Mucosa of stomach (tissue), 1 donor: Measurements from ENCODE around the gene ARHGDIB.

Experiments
- H3K27me3 ChIP-seq: one replicate; pipeline ENCODE4 v1.7.0; 2013; ENCODE audit warnings: mild to moderate bottlenecking, low read length; ENCODE audit not compliant: control insufficient read depth, insufficient read depth
- H3K36me3 ChIP-seq: one replicate; pipeline ENCODE4 v1.7.0; 2013; ENCODE audit warnings: low read length; ENCODE audit not compliant: control insufficient read depth, insufficient read depth
- H3K4me1 ChIP-seq: one replicate; pipeline ENCODE4 v1.7.0; 2013; ENCODE audit warnings: mild to moderate bottlenecking, low read length; ENCODE audit not compliant: control insufficient read depth, insufficient read depth
- H3K4me3 ChIP-seq: one replicate; pipeline ENCODE4 v1.7.0; 2013; ENCODE audit warnings: low read length
- H3K9ac ChIP-seq: one replicate; pipeline ENCODE4 v1.7.0; 2013; ENCODE audit warnings: mild to moderate bottlenecking, low read length, moderate library complexity
- H3K9me3 ChIP-seq: one replicate; pipeline ENCODE4 v1.7.0; 2013; ENCODE audit warnings: mild to moderate bottlenecking, low read length, moderate library complexity; ENCODE audit not compliant: control insufficient read depth
- donor health status: Pancreatic carcinoma.

ARHGDIB gene

DNA sequence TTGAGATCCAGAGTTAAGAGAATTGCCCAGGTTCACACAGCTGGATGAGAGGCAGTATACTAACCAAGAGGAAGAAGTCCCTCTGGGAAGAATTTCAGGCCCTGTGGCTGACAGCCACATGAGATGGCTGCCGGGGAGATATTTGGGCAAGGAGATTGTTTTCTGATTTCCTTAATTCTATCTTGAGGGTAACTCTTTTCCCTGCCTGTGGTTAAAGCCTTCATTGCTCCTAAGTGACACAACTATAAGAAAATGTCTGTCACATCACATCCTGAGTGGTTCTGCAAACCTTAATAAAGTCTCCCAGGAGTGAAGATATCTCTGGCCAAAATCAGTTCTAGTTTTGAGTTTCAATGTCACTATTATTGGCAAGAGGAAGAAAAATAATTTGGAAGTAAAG lies 9.6 kb downstream of the ARHGDIB start:
- Histone ChIP-seq H3K9me3 (no peaks in the 10 kb centered on the region), H3K4me1 (peaks cover 7% of the 10 kb centered on the region), H3K9ac (no peak overlapping the region), H3K27me3 (no peaks in the 10 kb centered on the region), H3K36me3 (no peaks in the 10 kb centered on the region), H3K4me3 (no peak overlapping the region)

GRCh38 chr12:14950982-14951746 lies 10.2 kb downstream of the ARHGDIB start:
- Histone ChIP-seq H3K27me3 (no peaks in the 10 kb centered on the region), H3K9ac (no peak overlapping the region), H3K9me3 (no peaks in the 10 kb centered on the region), H3K4me1 (peaks cover 7% of the 10 kb centered on the region), H3K4me3 (no peak overlapping the region), H3K36me3 (no peaks in the 10 kb centered on the region)

GRCh38 chr12:14950421-14950820 lies 11.0 kb downstream of the ARHGDIB start:
- Histone ChIP-seq H3K9me3 (no peaks in the 10 kb centered on the region), H3K27me3 (no peaks in the 10 kb centered on the region), H3K9ac (no peak overlapping the region), H3K4me1 (peaks cover 7% of the 10 kb centered on the region), H3K4me3 (no peak overlapping the region), H3K36me3 (no peaks in the 10 kb centered on the region)

DNA sequence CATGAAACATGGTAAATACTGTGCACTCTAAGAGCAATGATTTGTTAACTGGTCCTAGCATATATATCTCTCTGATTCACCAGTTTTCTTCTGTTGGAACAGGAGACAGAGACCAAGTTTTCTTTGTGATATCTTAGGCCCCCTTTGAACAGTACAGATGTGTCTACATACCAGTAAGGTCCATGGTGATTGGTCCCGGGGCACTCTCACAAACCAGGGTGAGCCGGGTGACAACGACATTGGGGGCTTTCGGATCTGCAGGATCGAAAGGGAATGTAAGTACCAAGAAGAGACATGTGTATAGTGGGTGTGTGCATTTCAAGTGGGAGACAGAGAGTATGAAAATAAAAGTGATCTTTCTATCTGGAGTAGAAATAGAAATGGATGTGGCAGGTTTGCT lies 11.8 kb downstream of the ARHGDIB start:
- Histone ChIP-seq H3K27me3 (no peaks in the 10 kb centered on the region), H3K9ac (no peak overlapping the region), H3K4me3 (no peak overlapping the region), H3K9me3 (no peaks in the 10 kb centered on the region), H3K36me3 (no peaks in the 10 kb centered on the region), H3K4me1 (peaks cover 7% of the 10 kb centered on the region)

DNA sequence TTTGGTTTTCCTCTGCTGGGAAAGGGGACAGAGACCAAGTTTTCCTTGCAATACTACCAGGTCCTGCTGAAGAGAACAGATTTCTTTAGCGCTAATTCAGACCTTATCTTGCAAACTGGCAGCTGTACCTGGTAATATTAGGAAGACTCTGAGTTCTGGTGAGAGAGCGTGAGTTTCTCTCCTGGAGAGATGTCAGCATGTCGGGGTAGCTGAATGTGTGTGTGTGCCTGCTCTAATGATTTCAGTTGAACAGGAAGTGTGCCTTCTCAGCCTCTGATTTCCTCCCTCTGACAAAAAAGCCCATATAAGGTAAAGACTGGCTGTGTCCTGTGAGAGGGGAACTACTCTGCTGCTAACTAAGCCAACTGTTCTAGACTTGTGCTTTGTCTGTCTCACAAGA lies 12.7 kb downstream of the ARHGDIB start:
- Histone ChIP-seq H3K36me3 (no peaks in the 10 kb centered on the region), H3K9ac (peak overlapping the region; percentile 11), H3K9me3 (no peaks in the 10 kb centered on the region), H3K27me3 (no peaks in the 10 kb centered on the region), H3K4me3 (no peak overlapping the region), H3K4me1 (peaks cover 7% of the 10 kb centered on the region)

DNA sequence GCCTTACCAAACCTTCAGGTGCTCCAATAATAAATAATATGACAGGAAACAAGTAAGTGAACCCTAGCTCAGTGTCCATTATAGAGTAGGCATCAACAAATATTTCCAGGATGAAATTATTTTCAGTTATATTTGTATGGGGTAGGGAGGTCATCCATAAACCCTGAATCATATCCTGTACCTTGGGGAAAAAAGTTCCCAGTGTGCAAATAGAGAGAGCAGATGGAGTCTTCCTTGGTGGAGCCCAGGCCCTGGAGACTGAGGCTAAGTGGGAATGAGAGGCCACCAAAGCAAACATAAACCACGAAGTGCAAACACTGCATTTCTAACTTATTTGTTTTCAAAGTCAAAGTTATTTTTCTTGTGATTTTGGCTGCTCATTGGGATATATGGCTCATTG lies 14.5 kb downstream of the ARHGDIB start:
- H3K4me1 ChIP-seq: peaks cover 5% of the 10 kb centered on the region
- no peaks in the 10 kb centered on the region for H3K9me3 ChIP-seq
- H3K4me3 ChIP-seq: no peak overlapping the region
- H3K27me3 ChIP-seq: no peaks in the 10 kb centered on the region
- H3K36me3 ChIP-seq: no peaks in the 10 kb centered on the region
- no peak overlapping the region for H3K9ac ChIP-seq

DNA sequence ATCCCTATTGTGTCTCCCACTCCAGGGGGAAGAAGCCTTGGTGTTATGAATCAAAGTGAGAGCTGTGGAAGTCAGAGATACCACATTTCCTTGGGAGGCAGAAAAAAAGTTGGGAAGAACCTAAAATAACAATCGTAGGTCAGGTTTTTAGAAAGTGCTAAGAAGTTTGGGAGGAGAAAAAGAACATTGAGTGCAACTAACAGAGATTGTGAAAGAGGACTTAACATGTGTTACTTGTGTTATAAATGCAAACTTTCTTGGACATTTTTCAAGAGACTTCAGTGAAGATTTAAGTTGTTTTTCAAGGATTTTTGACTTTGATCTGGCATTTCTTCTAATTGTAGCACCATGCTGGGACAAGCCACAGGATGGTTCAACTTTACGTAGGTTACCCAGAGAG lies 15.2 kb downstream of the ARHGDIB start:
- Histone ChIP-seq H3K36me3 (no peaks in the 10 kb centered on the region), H3K9me3 (no peaks in the 10 kb centered on the region), H3K4me3 (no peak overlapping the region), H3K27me3 (no peaks in the 10 kb centered on the region), H3K4me1 (no peaks in the 10 kb centered on the region), H3K9ac (no peak overlapping the region)

DNA sequence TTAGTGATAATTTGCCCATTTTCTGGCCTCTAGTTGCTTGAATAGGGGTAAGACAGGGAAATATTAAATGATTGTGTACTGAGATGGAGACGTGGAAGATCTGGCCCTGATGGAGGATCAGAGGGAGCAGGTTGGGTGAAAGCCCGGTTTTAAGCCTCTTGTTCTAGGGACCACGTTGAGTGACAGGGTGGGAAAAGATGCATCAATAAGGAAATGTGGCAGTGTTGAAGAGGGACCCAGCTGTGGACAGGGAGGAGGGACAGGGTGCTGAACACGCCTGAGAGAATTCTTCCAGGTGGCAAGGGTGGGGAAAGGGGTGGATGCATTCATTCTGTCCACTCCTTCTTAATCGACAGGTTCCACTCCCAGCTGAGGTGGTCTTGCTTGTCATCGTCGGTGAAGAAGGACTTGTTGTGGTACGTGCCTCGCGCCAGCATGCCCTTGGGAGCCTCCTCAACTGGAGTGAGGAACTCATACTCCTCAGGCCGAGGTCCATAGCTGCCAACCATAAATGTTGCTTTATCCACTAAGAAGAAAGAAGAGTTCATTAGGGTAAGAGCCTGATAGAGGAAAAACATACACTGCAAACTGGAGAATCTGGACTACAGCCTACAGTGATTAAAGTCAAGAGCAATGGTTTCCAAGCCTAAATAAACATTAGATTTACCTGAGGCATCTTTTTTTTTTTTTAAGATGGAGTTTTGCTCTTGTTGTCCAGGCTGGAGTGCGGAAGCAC lies 19.0 kb downstream of the ARHGDIB start:
- no peak overlapping the region for H3K4me3 ChIP-seq
- H3K36me3 ChIP-seq: no peaks in the 10 kb centered on the region
- H3K9ac ChIP-seq: no peak overlapping the region

GRCh38 chr12:14941369-14941768 lies 20.0 kb downstream of the ARHGDIB start:
- Histone ChIP-seq H3K9me3 (no peaks in the 10 kb centered on the region), H3K4me1 (no peaks in the 10 kb centered on the region), H3K36me3 (no peaks in the 10 kb centered on the region), H3K4me3 (no peak overlapping the region), H3K9ac (no peak overlapping the region), H3K27me3 (no peaks in the 10 kb centered on the region)

More for the DNA sequence above, 19.0 kb downstream of the ARHGDIB start:
- no peaks in the 10 kb centered on the region for H3K4me1 ChIP-seq
- H3K9me3 ChIP-seq: no peaks in the 10 kb centered on the region
- no peaks in the 10 kb centered on the region for H3K27me3 ChIP-seq

GRCh38 chr12:14938301-14938700 lies 23.1 kb downstream of the ARHGDIB start, which contains the start of gene ERP27:
Gene ERP27 (minus strand): TSS chr12:14938537. CDS start chr12:14938508, 29 bp downstream.
- no peaks in the 10 kb centered on the region for H3K9me3 ChIP-seq
- H3K27me3 ChIP-seq: no peaks in the 10 kb centered on the region
- no peak within 1 kb of the TSS for H3K4me3 ChIP-seq
- no peaks in the 10 kb centered on the region for H3K36me3 ChIP-seq
- H3K4me1 ChIP-seq: no peaks in the 10 kb centered on the region
- H3K9ac ChIP-seq: no peak within 1 kb of the TSS

DNA sequence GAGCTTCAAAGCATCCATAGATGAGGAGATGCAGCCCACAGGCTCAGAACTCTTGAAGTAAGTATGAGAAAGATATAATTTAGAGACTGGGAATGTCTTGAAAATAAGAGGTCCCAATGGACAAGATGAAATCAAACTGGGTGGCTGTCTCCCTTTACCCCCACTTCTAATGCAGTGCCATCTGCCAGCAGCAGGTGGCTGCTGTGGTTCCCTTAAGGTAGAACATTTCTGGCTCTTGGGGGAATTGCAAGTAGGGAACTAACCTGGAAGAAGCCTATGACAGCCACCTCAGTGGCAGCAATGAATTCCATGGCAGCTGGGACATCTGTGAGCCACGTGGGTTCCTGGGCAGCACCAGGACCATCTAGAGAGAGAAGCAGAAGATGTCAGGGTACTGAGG lies 23.7 kb downstream of the ARHGDIB start:
- Histone ChIP-seq H3K4me3 (no peak overlapping the region), H3K36me3 (no peaks in the 10 kb centered on the region), H3K4me1 (no peaks in the 10 kb centered on the region), H3K27me3 (no peaks in the 10 kb centered on the region), H3K9ac (no peak overlapping the region), H3K9me3 (no peaks in the 10 kb centered on the region)

- Histone ChIP-seq H3K9me3 (no peaks in the 10 kb centered on the region), H3K9ac (no peak overlapping the region), H3K4me1 (no peaks in the 10 kb centered on the region), H3K27me3 (no peaks in the 10 kb centered on the region), H3K36me3 (no peaks in the 10 kb centered on the region), H3K4me3 (no peak overlapping the region)
Observed at GRCh38 chr12:14937014-14937413, 24.4 kb downstream of the ARHGDIB start.
